Erythroblast (primary cell): Measurements from ENCODE around the gene HELZ.

Experiments used
- GATA1 ChIP-seq: IDR thresholded peaks from 2 replicates; pipeline ENCODE4 v1.6.1; 2011; ENCODE audit warnings: low read depth, mild to moderate bottlenecking, control low read depth, low read length, moderate library complexity
- POLR2A ChIP-seq: IDR thresholded peaks from 2 replicates; pipeline ENCODE4 v1.6.1; 2011; ENCODE audit warnings: mild to moderate bottlenecking, low read length

GRCh38 chr17:67279115-67279514, 34.1 kb upstream of the HELZ start:
- TF ChIP-seq POLR2A (no peak), GATA1 (no peak)
